SH-SY5Y (cell line): Measurements from ENCODE around the gene MEX3D.

ENCODE experiments used
- GATA2 ChIP-seq: IDR thresholded peaks from 2 replicates; pipeline ENCODE4 v1.6.1; 2011; ENCODE audit warnings: mild to moderate bottlenecking, low read depth, low read length
- GATA3 ChIP-seq: IDR thresholded peaks from 2 replicates; pipeline ENCODE4 v1.6.1; 2011; ENCODE audit warnings: low read depth, mild to moderate bottlenecking, low read length, moderate library complexity

GRCh38 chr19:1505012-1505411 is 63.1 kb downstream of the MEX3D start:
- no peak for TF ChIP-seq GATA3
- TF ChIP-seq GATA2 = no peak
